Measurements from ENCODE around the gene LDB2.

DNA sequence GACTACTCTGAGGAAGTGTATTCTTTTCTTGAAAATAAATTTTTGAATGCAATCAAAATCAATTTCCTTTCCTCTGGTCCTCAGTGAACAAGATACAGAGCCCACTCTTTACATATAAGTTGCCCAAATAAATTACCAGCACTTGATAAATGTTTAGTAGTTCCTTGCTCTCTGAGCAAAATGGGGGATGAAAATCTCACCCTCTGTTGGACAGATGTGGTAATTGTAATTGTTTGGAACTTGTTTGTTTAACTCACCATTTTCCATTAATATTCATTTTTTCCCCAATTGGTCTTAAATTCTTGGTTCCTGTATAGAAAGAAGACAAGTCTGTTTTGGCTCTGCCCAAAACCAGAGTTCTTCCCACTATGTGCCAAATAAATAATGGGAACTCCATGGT is 146.3 kb downstream of the LDB2 start:
- TF ChIP-seq, protein P1, sequence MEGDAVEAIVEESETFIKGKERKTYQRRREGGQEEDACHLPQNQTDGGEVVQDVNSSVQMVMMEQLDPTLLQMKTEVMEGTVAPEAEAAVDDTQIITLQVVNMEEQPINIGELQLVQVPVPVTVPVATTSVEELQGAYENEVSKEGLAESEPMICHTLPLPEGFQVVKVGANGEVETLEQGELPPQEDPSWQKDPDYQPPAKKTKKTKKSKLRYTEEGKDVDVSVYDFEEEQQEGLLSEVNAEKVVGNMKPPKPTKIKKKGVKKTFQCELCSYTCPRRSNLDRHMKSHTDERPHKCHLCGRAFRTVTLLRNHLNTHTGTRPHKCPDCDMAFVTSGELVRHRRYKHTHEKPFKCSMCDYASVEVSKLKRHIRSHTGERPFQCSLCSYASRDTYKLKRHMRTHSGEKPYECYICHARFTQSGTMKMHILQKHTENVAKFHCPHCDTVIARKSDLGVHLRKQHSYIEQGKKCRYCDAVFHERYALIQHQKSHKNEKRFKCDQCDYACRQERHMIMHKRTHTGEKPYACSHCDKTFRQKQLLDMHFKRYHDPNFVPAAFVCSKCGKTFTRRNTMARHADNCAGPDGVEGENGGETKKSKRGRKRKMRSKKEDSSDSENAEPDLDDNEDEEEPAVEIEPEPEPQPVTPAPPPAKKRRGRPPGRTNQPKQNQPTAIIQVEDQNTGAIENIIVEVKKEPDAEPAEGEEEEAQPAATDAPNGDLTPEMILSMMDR (IDR thresholded peaks at IDR 0.05; ENCODE audit: low read depth, low read length): no peak
- TF ChIP-seq POLR2A (IDR thresholded peaks at IDR 0.05; ENCODE audit: extremely low read depth, insufficient read length) (no peak), MYC (IDR thresholded peaks at IDR 0.05; ENCODE audit: low read depth, low read length) (no peak)
- TF ChIP-seq, protein P2, sequence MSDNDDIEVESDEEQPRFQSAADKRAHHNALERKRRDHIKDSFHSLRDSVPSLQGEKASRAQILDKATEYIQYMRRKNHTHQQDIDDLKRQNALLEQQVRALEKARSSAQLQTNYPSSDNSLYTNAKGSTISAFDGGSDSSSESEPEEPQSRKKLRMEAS (IDR thresholded peaks at IDR 0.05; ENCODE audit: low read depth, low read length): no peak
